ENCODE data around the gene CHCHD4.

DNA sequence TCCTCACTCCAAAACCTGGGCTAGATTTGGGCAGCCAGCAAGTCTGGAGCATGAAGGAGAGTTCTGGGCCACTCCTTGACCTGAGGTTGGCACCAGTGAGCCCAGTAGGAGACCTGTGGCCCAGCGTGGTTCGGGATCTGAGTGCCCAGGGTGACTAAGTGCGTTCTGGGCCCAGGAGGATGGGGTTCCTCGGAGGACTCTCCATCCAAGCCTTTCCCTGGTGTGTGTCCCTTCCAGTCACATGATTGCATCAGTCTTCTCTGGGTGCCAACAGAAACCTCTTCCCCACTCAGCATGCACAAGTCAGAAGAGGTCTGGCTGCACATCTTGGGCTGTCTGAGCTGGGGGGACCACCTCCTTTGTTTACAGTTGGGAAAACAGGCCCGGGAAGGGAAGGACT lies 15.1 kb upstream of the CHCHD4 start:
- TF ChIP-seq, protein P1, sequence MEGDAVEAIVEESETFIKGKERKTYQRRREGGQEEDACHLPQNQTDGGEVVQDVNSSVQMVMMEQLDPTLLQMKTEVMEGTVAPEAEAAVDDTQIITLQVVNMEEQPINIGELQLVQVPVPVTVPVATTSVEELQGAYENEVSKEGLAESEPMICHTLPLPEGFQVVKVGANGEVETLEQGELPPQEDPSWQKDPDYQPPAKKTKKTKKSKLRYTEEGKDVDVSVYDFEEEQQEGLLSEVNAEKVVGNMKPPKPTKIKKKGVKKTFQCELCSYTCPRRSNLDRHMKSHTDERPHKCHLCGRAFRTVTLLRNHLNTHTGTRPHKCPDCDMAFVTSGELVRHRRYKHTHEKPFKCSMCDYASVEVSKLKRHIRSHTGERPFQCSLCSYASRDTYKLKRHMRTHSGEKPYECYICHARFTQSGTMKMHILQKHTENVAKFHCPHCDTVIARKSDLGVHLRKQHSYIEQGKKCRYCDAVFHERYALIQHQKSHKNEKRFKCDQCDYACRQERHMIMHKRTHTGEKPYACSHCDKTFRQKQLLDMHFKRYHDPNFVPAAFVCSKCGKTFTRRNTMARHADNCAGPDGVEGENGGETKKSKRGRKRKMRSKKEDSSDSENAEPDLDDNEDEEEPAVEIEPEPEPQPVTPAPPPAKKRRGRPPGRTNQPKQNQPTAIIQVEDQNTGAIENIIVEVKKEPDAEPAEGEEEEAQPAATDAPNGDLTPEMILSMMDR (conservative IDR thresholded peaks at IDR 0.05 in 1 of 2, IDR thresholded peaks at IDR 0.05 in 1 of 2; ENCODE audit: extremely low read depth in 1 of 2, insufficient read depth in 1 of 2, low read depth in 1 of 2, low read length in 2 of 2): no peak
- TF ChIP-seq EZH2 (IDR thresholded peaks at IDR 0.05; ENCODE audit: borderline replicate concordance, low read length): no peak

Measured in mammary epithelial cell (primary cell).